Keratinocyte (primary cell): ENCODE results near the gene IRF2BP2. TPM values are rescaled to one million over a fixed set of nuclear protein-coding genes. Genes with fewer than 3 reads are reported as not detected.

Experiments
- DNase-seq: peaks from one replicate; pipeline ENCODE4 v3.0.0-alpha.2; 2011; ENCODE audit warnings: low read depth, missing footprints, low spot score
- FAIRE-seq: peaks from 2 replicates; lab custom pipeline; 2011; peaks lifted over from hg19 to GRCh38; lab: Jason Lieb, UNC
- H2AFZ ChIP-seq: 2 replicates; pipeline ENCODE4 v1.6.0; 2012; ENCODE audit warnings: low read length, control low read depth, inconsistent platforms; ENCODE audit not compliant: control insufficient read depth
- H3K27ac ChIP-seq: 2 replicates; pipeline ENCODE4 v1.5.1; 2011; ENCODE audit warnings: low read length; ENCODE audit not compliant: control insufficient read depth, insufficient read depth
- H3K27me3 ChIP-seq: 3 replicates; pipeline ENCODE4 v1.6.0; 2011; ENCODE audit warnings: low read length; ENCODE audit not compliant: control insufficient read depth, insufficient read depth; ENCODE audit errors: extremely low read depth
- H3K36me3 ChIP-seq, 2 experiments: 2 replicates in 1 of 2; 3 replicates in 1 of 2; pipeline ENCODE4 v1.5.1; 2011; ENCODE audit warnings: low read length in 2 of 2, mild to moderate bottlenecking in 1 of 2; ENCODE audit not compliant: control insufficient read depth in 2 of 2, insufficient read depth in 2 of 2; ENCODE audit errors: extremely low read depth in 1 of 2
- H3K4me1 ChIP-seq: 3 replicates; pipeline ENCODE4 v1.5.1; 2011; ENCODE audit warnings: low read length; ENCODE audit not compliant: control insufficient read depth, insufficient read depth; ENCODE audit errors: extremely low read depth
- H3K4me2 ChIP-seq: 3 replicates; pipeline ENCODE4 v1.6.0; 2011; ENCODE audit warnings: low read depth, low read length; ENCODE audit not compliant: control insufficient read depth, insufficient read depth; ENCODE audit errors: extremely low read depth
- H3K4me3 ChIP-seq, 3 experiments: fragments of 200-600 bp in 1 of 3; sonication (generic) in 1 of 3; 2 replicates in 2 of 3; 3 replicates in 1 of 3; pipeline ENCODE4 v1.5.1; 2011 to 2016; ENCODE audit warnings: low read length in 3 of 3, mild to moderate bottlenecking in 3 of 3, control low read depth in 2 of 3, inconsistent platforms in 1 of 3, low read depth in 1 of 3, mixed read lengths in 1 of 3, mixed run types in 1 of 3, moderate library complexity in 1 of 3; ENCODE audit not compliant: control insufficient read depth in 2 of 3, insufficient read depth in 2 of 3; ENCODE audit errors: extremely low read depth in 1 of 3
- H3K79me2 ChIP-seq: 2 replicates; pipeline ENCODE4 v1.6.0; 2012; ENCODE audit warnings: low read length; ENCODE audit not compliant: control insufficient read depth, insufficient read depth
- H3K9ac ChIP-seq: 3 replicates; pipeline ENCODE4 v1.6.0; 2011; ENCODE audit warnings: low read length; ENCODE audit not compliant: control insufficient read depth, insufficient read depth; ENCODE audit errors: extremely low read depth
- H3K9me1 ChIP-seq: 3 replicates; pipeline ENCODE4 v1.6.0; 2011; ENCODE audit warnings: low read length; ENCODE audit not compliant: control insufficient read depth, insufficient read depth; ENCODE audit errors: extremely low read depth
- H3K9me3 ChIP-seq: 2 replicates; pipeline ENCODE4 v1.5.1; 2012; ENCODE audit warnings: low read depth, low read length; ENCODE audit not compliant: control insufficient read depth
- H4K20me1 ChIP-seq: 3 replicates; pipeline ENCODE4 v1.6.0; 2011; ENCODE audit warnings: low read length; ENCODE audit not compliant: control insufficient read depth, insufficient read depth; ENCODE audit errors: extremely low read depth
- CTCF ChIP-seq, 3 experiments: IDR thresholded peaks in 1 of 3; conservative IDR thresholded peaks in 1 of 3; optimal IDR thresholded peaks in 1 of 3; 2 replicates in 2 of 3; 3 replicates in 1 of 3; pipeline versions ENCODE3 to v1.5.1; 2011; ENCODE audit warnings: low read length in 3 of 3, mild to moderate bottlenecking in 3 of 3, moderate library complexity in 2 of 3, control low read depth in 1 of 3, inconsistent platforms in 1 of 3; ENCODE audit not compliant: insufficient read depth in 2 of 3; ENCODE audit errors: extremely low read depth in 1 of 3
- EZH2 ChIP-seq: IDR thresholded peaks from one replicate; pipeline ENCODE4 v1.6.1; 2012; ENCODE audit warnings: inconsistent platforms, mild to moderate bottlenecking, low read length, moderate library complexity
- dilution Hi-C: fragments of 300-500 bp; cut with MboI; formaldehyde crosslinking; loops from one replicate; pipeline ENCODE4 v1.7.0; 2020; ENCODE audit warnings: low sequenced_read_pairs; ENCODE audit not compliant: extremely low pct_ligation_motif_present
- polyA minus RNA-seq, 3 experiments: library from RNA; depleted of rRNA, polyadenylated mRNA; stranded (reverse); fragments of >200 nt; gene quantifications; 1 replicate in 1 of 3; 2 replicates in 1 of 3; 3 replicates in 1 of 3; pipeline ENCODE4 v1.2.3, GENCODE V29; 2011
- polyA plus RNA-seq, 5 experiments: library from polyadenylated mRNA; depleted of rRNA in 3 of 5; stranded (reverse) in 3 of 5; stranded (forward) in 1 of 5; unstranded in 1 of 5; fragments of >200 nt; gene quantifications; 1 replicate in 1 of 5; 2 replicates in 3 of 5; 3 replicates in 1 of 5; pipeline versions ENCODE4 v1.2.1 to v1.2.3, GENCODE V29; 2011 to 2012; ENCODE audit warnings: missing spikeins in 2 of 5, low read depth in 1 of 5, low replicate concordance in 1 of 5

The IRF2BP2 gene
- 29.9 to 59.7 TPM (median 40.2 TPM) in 3 replicates for polyA plus RNA-seq
- 22.8 TPM for polyA plus RNA-seq (2011; ENCODE audit: low read depth)
- polyA plus RNA-seq (2011; cell fraction: cytosol; rRNA removed): 31.4 and 43.0 TPM in 2 replicates
- polyA plus RNA-seq (2011; cell fraction: nucleus; rRNA removed): 108 and 150 TPM in 2 replicates
- polyA plus RNA-seq (2012; ENCODE audit: low replicate concordance): 67.8 and 84.7 TPM in 2 replicates
- 53.6 to 120 TPM (median 53.7 TPM) in 3 replicates for polyA minus RNA-seq
- polyA minus RNA-seq (2011; cell fraction: cytosol; rRNA and poly(A)+ RNA removed): 87.9 TPM
- 76.1 and 79.2 TPM in 2 replicates for polyA minus RNA-seq (2011; cell fraction: nucleus; rRNA and poly(A)+ RNA removed)

- dilution Hi-C loops: no loop called here
- Histone ChIP-seq H3K27ac (peak within 1 kb of the TSS; percentile 100), H3K9me3 (no peaks in the 10 kb centered on the region), H4K20me1 (peaks cover 10% of the 10 kb centered on the region), H3K9me1 (no peaks in the 10 kb centered on the region), H3K36me3 (peaks cover 10 to 31% of the 10 kb centered on the region in 2 experiments), H2AFZ (no peak within 1 kb of the TSS), H3K9ac (peak within 1 kb of the TSS; percentile 99), H3K4me1 (peaks cover 40% of the 10 kb centered on the region), H3K4me2 (peak within 1 kb of the TSS; percentile 96), H3K27me3 (no peaks in the 10 kb centered on the region), H3K4me3 (peak within 1 kb of the TSS; percentile 79 to 97 (median 91)), H3K79me2 (peaks cover 42% of the 10 kb centered on the region)
- TF ChIP-seq EZH2 (no peak), CTCF (optimal IDR thresholded peaks at IDR 0.05 in 1 of 3, IDR thresholded peaks at IDR 0.05 in 1 of 3, conservative IDR thresholded peaks at IDR 0.05 in 1 of 3; ENCODE audit: extremely low read depth in 1 of 3, insufficient read depth in 2 of 3, low read length in 3 of 3) (no peak)
- no peak for FAIRE-seq
- no peak for DNase-seq
These were observed at the start of gene IRF2BP2 for GRCh38 chr1:234610061-234610665. IRF2BP2 (minus strand) TSS chr1:234610178; CDS start chr1:234609494, 684 bp downstream.

GRCh38 chr1:234659538-234659937 is 49.6 kb upstream of the IRF2BP2 start:
- Histone ChIP-seq H3K36me3 (no peaks in the 10 kb centered on the region), H3K9me1 (no peaks in the 10 kb centered on the region), H3K27me3 (no peaks in the 10 kb centered on the region), H3K9ac (peak overlapping the region; percentile 100), H3K4me3 (no peak overlapping the region), H3K4me1 (peaks cover 63% of the 10 kb centered on the region), H3K79me2 (peaks cover 16% of the 10 kb centered on the region), H3K9me3 (no peaks in the 10 kb centered on the region), H3K27ac (peak overlapping the region; percentile 100), H2AFZ (no peak overlapping the region), H4K20me1 (no peaks in the 10 kb centered on the region), H3K4me2 (peak overlapping the region; percentile 85)
- DNase-seq (no peak), FAIRE-seq (peak; percentile 55)
- TF ChIP-seq EZH2 (no peak), CTCF (optimal IDR thresholded peaks at IDR 0.05 in 1 of 3, IDR thresholded peaks at IDR 0.05 in 1 of 3, conservative IDR thresholded peaks at IDR 0.05 in 1 of 3; ENCODE audit: extremely low read depth in 1 of 3, insufficient read depth in 2 of 3, low read length in 3 of 3) (no peak)
- dilution Hi-C loops: no loop called here
